Activated naive CD4-positive, alpha-beta T cell treated with anti-CD3 and anti-CD28 coated beads, Interleukin-2, amount 10 ng/mL, durations not matched to agents 7 days and 5 days (primary cell): Measurements from ENCODE around the gene ARMH4.

Experiments used
- CTCF ChIA-PET: fragments of 350-600 bp; sonication (Branson Sonifier 250); formaldehyde crosslinking; loops from one replicate; lab custom pipeline; 2021; ENCODE audit warnings: antibody characterized with exemption; lab: Charles Lee
- DNase-seq: peaks from one replicate; pipeline ENCODE4 v3.0.0-alpha.2; 2020
- H3K27ac Mint-ChIP-seq: one replicate; pipeline ENCODE4 v1.8.0; 2021; ENCODE audit warnings: mild to moderate bottlenecking, moderate library complexity, mixed read lengths
- H3K27me3 Mint-ChIP-seq: one replicate; pipeline ENCODE4 v1.8.0; 2021; ENCODE audit warnings: mild to moderate bottlenecking, mixed read lengths
- H3K36me3 Mint-ChIP-seq: one replicate; pipeline ENCODE4 v1.8.0; 2021; ENCODE audit warnings: mixed read lengths
- H3K4me1 Mint-ChIP-seq: one replicate; pipeline ENCODE4 v1.8.0; 2021; ENCODE audit warnings: mixed read lengths
- H3K4me3 Mint-ChIP-seq: one replicate; pipeline ENCODE4 v1.8.0; 2021; ENCODE audit warnings: mild to moderate bottlenecking, moderate library complexity, mixed read lengths
- H3K9me3 Mint-ChIP-seq: one replicate; pipeline ENCODE4 v1.8.0; 2021; ENCODE audit warnings: mixed read lengths

Gene ARMH4

GRCh38 chr14:58100735-58101368 is 51.2 kb downstream of the ARMH4 start:
- peaks cover 2% of the 10 kb centered on the region for H3K27me3 Mint-ChIP-seq
- H3K27ac Mint-ChIP-seq: no peak overlapping the region
- DNase-seq: no peak
- H3K9me3 Mint-ChIP-seq: no peaks in the 10 kb centered on the region
- CTCF ChIA-PET: no interaction called here
- no peaks in the 10 kb centered on the region for H3K36me3 Mint-ChIP-seq
- H3K4me1 Mint-ChIP-seq: no peaks in the 10 kb centered on the region
- no peak overlapping the region for H3K4me3 Mint-ChIP-seq

GRCh38 chr14:58099682-58100081 is 52.3 kb downstream of the ARMH4 start:
- Mint-ChIP-seq H3K4me3 (no peak overlapping the region), H3K4me1 (no peaks in the 10 kb centered on the region), H3K9me3 (no peaks in the 10 kb centered on the region), H3K27me3 (no peaks in the 10 kb centered on the region), H3K36me3 (no peaks in the 10 kb centered on the region), H3K27ac (no peak overlapping the region)
- DNase-seq: no peak
- CTCF ChIA-PET: no interaction called here

GRCh38 chr14:58098507-58098906 is 53.5 kb downstream of the ARMH4 start:
- CTCF ChIA-PET: no interaction called here
- H3K4me1 Mint-ChIP-seq: no peaks in the 10 kb centered on the region
- no peak overlapping the region for H3K27ac Mint-ChIP-seq
- DNase-seq: no peak
- no peak overlapping the region for H3K4me3 Mint-ChIP-seq
- H3K9me3 Mint-ChIP-seq: no peaks in the 10 kb centered on the region
- no peaks in the 10 kb centered on the region for H3K36me3 Mint-ChIP-seq
- no peaks in the 10 kb centered on the region for H3K27me3 Mint-ChIP-seq

GRCh38 chr14:58096731-58097130 is 55.3 kb downstream of the ARMH4 start:
- Mint-ChIP-seq H3K9me3 (no peaks in the 10 kb centered on the region), H3K36me3 (no peaks in the 10 kb centered on the region), H3K4me3 (no peak overlapping the region), H3K4me1 (no peaks in the 10 kb centered on the region), H3K27me3 (no peaks in the 10 kb centered on the region), H3K27ac (no peak overlapping the region)
- DNase-seq: no peak
- CTCF ChIA-PET: no interaction called here

- CTCF ChIA-PET: no interaction called here
Observed at GRCh38 chr14:58091883-58092630, 60.0 kb downstream of the ARMH4 start.

GRCh38 chr14:58089612-58090011 is 62.4 kb downstream of the ARMH4 start:
- no peaks in the 10 kb centered on the region for H3K9me3 Mint-ChIP-seq
- no peak overlapping the region for H3K4me3 Mint-ChIP-seq
- peaks cover 20% of the 10 kb centered on the region for H3K27me3 Mint-ChIP-seq
- CTCF ChIA-PET: no interaction called here
- H3K4me1 Mint-ChIP-seq: no peaks in the 10 kb centered on the region
- no peak overlapping the region for H3K27ac Mint-ChIP-seq
- no peaks in the 10 kb centered on the region for H3K36me3 Mint-ChIP-seq
- DNase-seq: no peak

More at GRCh38 chr14:58091883-58092630, 60.0 kb downstream of the ARMH4 start:
- Mint-ChIP-seq H3K36me3 (no peaks in the 10 kb centered on the region), H3K4me1 (no peaks in the 10 kb centered on the region), H3K4me3 (no peak overlapping the region), H3K27ac (no peak overlapping the region), H3K9me3 (no peaks in the 10 kb centered on the region), H3K27me3 (peaks cover 15% of the 10 kb centered on the region)
- DNase-seq: no peak

GRCh38 chr14:58088961-58089360 is 63.1 kb downstream of the ARMH4 start:
- DNase-seq: no peak
- Mint-ChIP-seq H3K27ac (no peak overlapping the region), H3K36me3 (no peaks in the 10 kb centered on the region), H3K27me3 (peaks cover 25% of the 10 kb centered on the region), H3K4me1 (no peaks in the 10 kb centered on the region), H3K4me3 (no peak overlapping the region), H3K9me3 (no peaks in the 10 kb centered on the region)
- CTCF ChIA-PET: no interaction called here

GRCh38 chr14:58085877-58086276 is 66.1 kb downstream of the ARMH4 start:
- H3K4me1 Mint-ChIP-seq: no peaks in the 10 kb centered on the region
- no peak for DNase-seq
- no peak overlapping the region for H3K4me3 Mint-ChIP-seq
- H3K36me3 Mint-ChIP-seq: no peaks in the 10 kb centered on the region
- CTCF ChIA-PET: no interaction called here
- no peaks in the 10 kb centered on the region for H3K9me3 Mint-ChIP-seq
- no peak overlapping the region for H3K27ac Mint-ChIP-seq
- H3K27me3 Mint-ChIP-seq: peaks cover 28% of the 10 kb centered on the region

GRCh38 chr14:58082491-58083098 is 69.4 kb downstream of the ARMH4 start:
- peaks cover 21% of the 10 kb centered on the region for H3K27me3 Mint-ChIP-seq
- CTCF ChIA-PET: no interaction called here
- DNase-seq: no peak
- no peaks in the 10 kb centered on the region for H3K4me1 Mint-ChIP-seq
- no peaks in the 10 kb centered on the region for H3K36me3 Mint-ChIP-seq
- no peak overlapping the region for H3K27ac Mint-ChIP-seq
- no peak overlapping the region for H3K4me3 Mint-ChIP-seq
- H3K9me3 Mint-ChIP-seq: no peaks in the 10 kb centered on the region

- no peak for DNase-seq
- Mint-ChIP-seq H3K9me3 (no peaks in the 10 kb centered on the region), H3K27me3 (peaks cover 19% of the 10 kb centered on the region), H3K27ac (no peak overlapping the region), H3K36me3 (no peaks in the 10 kb centered on the region), H3K4me1 (no peaks in the 10 kb centered on the region), H3K4me3 (no peak overlapping the region)
- CTCF ChIA-PET: no interaction called here
Observed at GRCh38 chr14:58082011-58082410, 70.0 kb downstream of the ARMH4 start.

GRCh38 chr14:58078471-58078870 is 73.5 kb downstream of the ARMH4 start:
- H3K27me3 Mint-ChIP-seq: peaks cover 12% of the 10 kb centered on the region
- DNase-seq: no peak
- CTCF ChIA-PET: no interaction called here
- no peaks in the 10 kb centered on the region for H3K36me3 Mint-ChIP-seq
- no peaks in the 10 kb centered on the region for H3K4me1 Mint-ChIP-seq
- no peaks in the 10 kb centered on the region for H3K9me3 Mint-ChIP-seq
- H3K4me3 Mint-ChIP-seq: no peak overlapping the region
- H3K27ac Mint-ChIP-seq: no peak overlapping the region

- H3K4me1 Mint-ChIP-seq: no peaks in the 10 kb centered on the region
- no peak overlapping the region for H3K4me3 Mint-ChIP-seq
- peaks cover 8% of the 10 kb centered on the region for H3K27me3 Mint-ChIP-seq
- no peaks in the 10 kb centered on the region for H3K9me3 Mint-ChIP-seq
- CTCF ChIA-PET: no interaction called here
- no peaks in the 10 kb centered on the region for H3K36me3 Mint-ChIP-seq
- no peak for DNase-seq
- H3K27ac Mint-ChIP-seq: no peak overlapping the region
Observed at GRCh38 chr14:58078068-58078467, 73.9 kb downstream of the ARMH4 start.

- CTCF ChIA-PET: no interaction called here
- no peak for DNase-seq
Observed at GRCh38 chr14:58077621-58078020, 74.4 kb downstream of the ARMH4 start.

GRCh38 chr14:58073516-58073915 is 78.5 kb downstream of the ARMH4 start:
- Mint-ChIP-seq H3K4me3 (no peak overlapping the region), H3K9me3 (no peaks in the 10 kb centered on the region), H3K27me3 (peaks cover 12% of the 10 kb centered on the region), H3K4me1 (no peaks in the 10 kb centered on the region), H3K36me3 (no peaks in the 10 kb centered on the region), H3K27ac (no peak overlapping the region)
- no peak for DNase-seq
- CTCF ChIA-PET: interaction anchor here (1.2 to 2.8 kb wide), 2 partner anchors 18 to 381 kb away, joined by 4 to 13 read pairs; no protein-coding TSS in a partner anchor

More at GRCh38 chr14:58077621-58078020, 74.4 kb downstream of the ARMH4 start:
- H3K4me1 Mint-ChIP-seq: no peaks in the 10 kb centered on the region
- no peak overlapping the region for H3K27ac Mint-ChIP-seq
- H3K36me3 Mint-ChIP-seq: no peaks in the 10 kb centered on the region
- H3K4me3 Mint-ChIP-seq: no peak overlapping the region
- H3K27me3 Mint-ChIP-seq: peaks cover 9% of the 10 kb centered on the region
- no peaks in the 10 kb centered on the region for H3K9me3 Mint-ChIP-seq
